ENCODE data around the gene EPB41L4B. TPM values are rescaled to one million over a fixed set of nuclear protein-coding genes. Genes with fewer than 3 reads are reported as not detected.

EPB41L4B gene
- polyA plus RNA-seq, 3 donors from 2014 or later = not detected

DNA sequence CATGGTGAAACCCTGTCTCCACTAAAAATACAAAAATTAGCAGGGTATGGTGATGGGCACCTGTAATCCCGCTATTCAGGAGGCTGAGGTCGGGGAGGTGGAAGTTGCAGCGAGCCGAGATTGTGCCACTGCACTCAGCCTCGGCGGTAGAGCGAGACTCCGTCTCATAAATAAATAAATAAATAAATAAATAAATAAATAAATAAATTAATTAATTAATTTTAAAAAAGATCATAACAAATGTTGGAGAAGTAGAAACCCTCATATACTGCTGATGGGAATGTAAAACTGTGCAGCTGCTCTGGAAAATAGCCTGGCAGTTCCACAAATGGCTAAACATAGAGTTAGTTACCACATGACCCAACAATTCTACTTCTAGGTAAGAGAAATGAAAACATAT lies 39.3 kb downstream of the EPB41L4B start:
- H3K9me3 Mint-ChIP-seq = no peaks in the 10 kb centered on the region
- no peaks in the 10 kb centered on the region for H3K36me3 Mint-ChIP-seq
- H3K27ac Mint-ChIP-seq = no peak overlapping the region
- no peak overlapping the region for H3K4me3 Mint-ChIP-seq
- peaks cover 3 to 10% (median 4%) of the 10 kb centered on the region in 3 donors for H3K27me3 Mint-ChIP-seq (ENCODE audit: low read depth in 3 of 3)
- no peaks in the 10 kb centered on the region for H3K4me1 Mint-ChIP-seq
- no peak for DNase-seq

GRCh38 chr9:109278848-109279247 lies 42.0 kb downstream of the EPB41L4B start:
- Mint-ChIP-seq H3K9me3 (no peaks in the 10 kb centered on the region), H3K36me3 (no peaks in the 10 kb centered on the region), H3K4me1 (no peaks in the 10 kb centered on the region), H3K4me3 (no peak overlapping the region), H3K27me3 (ENCODE audit: low read depth in 3 of 3) (peaks cover 3 to 12% (median 6%) of the 10 kb centered on the region in 3 donors), H3K27ac (no peak overlapping the region)
- no peak for DNase-seq

- H3K27ac Mint-ChIP-seq = no peak overlapping the region
- no peaks in the 10 kb centered on the region for H3K36me3 Mint-ChIP-seq
- DNase-seq = no peak
- H3K4me1 Mint-ChIP-seq = no peaks in the 10 kb centered on the region
- no peaks in the 10 kb centered on the region for H3K9me3 Mint-ChIP-seq
- H3K4me3 Mint-ChIP-seq = no peak overlapping the region
- H3K27me3 Mint-ChIP-seq (ENCODE audit: low read depth in 3 of 3) = peaks cover 3 to 12% (median 6%) of the 10 kb centered on the region in 3 donors
These were observed 42.6 kb downstream of the EPB41L4B start for GRCh38 chr9:109278216-109278615.

DNA sequence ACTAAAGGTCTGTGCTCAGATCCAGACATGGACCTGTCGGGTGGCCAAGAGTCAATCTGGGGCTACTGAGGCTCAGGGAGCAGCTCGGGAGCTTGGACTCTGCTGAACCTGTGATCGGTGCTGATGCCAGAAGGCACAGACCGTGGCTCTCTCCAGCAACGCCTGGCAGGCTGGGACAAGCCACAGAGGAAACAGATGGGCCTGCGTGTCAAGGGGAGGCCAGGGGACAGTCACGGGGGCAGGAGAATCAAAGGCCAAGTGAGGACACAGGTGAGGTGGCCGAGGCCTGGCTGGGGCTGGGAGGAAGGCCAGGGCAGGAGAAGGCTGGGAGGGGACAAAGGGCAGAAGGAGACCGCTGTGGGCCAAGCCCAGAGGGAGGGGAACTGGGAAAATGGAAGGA lies 43.4 kb downstream of the EPB41L4B start:
- H3K9me3 Mint-ChIP-seq = no peaks in the 10 kb centered on the region
- H3K27ac Mint-ChIP-seq = no peak overlapping the region
- H3K36me3 Mint-ChIP-seq = no peaks in the 10 kb centered on the region
- no peaks in the 10 kb centered on the region for H3K4me1 Mint-ChIP-seq
- peaks cover 3 to 12% (median 4%) of the 10 kb centered on the region in 3 donors for H3K27me3 Mint-ChIP-seq (ENCODE audit: low read depth in 3 of 3)
- H3K4me3 Mint-ChIP-seq = no peak overlapping the region
- no peak for DNase-seq

DNA sequence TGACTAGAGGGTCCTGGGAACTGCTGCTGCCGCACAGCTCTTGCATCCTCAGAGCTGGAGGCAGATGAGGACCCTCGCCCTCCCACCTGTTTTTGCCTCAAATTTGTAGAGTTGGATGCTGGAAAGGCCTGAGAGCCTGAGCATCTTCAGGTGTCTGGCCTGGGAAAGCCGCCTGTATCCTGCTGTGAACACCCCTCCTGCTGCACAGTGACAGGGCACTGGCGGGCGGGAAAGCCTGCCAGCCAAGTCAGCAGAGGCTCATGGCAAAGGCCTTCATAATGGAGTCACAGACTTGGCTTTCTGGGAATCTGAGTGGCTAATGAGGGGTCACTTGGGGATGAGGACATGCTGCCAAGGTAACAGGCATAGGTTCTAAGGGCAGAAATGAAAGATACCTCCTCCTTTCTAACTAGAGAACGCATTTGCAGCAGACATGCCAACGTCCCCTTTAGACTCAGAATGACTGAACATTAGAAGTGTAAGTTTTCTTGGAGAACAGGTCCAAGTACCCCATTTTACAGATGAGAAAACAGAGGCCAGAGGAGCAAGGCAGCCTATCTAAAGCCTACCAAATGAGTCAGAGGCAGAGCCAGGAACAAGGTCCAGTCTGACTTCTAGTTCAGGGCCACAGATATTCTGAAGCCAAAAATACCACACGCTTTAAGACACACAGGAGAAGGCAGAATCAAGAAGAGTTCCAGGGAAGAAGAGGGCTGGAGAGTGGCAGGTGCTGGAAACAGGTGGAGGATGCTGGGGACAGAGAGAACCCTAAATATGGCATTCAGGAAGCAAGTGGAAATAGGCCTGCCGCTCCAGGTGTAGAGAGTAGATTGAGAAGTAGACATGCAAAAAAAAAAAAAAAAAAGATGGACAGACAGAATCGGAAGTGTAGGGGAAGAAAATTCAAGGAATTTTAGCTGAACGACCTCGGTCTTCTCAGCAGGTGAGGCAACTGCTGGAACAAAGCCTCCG lies 44.1 kb downstream of the EPB41L4B start:
- H3K27ac Mint-ChIP-seq = no peak overlapping the region
- no peaks in the 10 kb centered on the region for H3K9me3 Mint-ChIP-seq
- H3K27me3 Mint-ChIP-seq (ENCODE audit: low read depth in 3 of 3) = peaks cover 3 to 12% (median 4%) of the 10 kb centered on the region in 3 donors
- no peak overlapping the region for H3K4me3 Mint-ChIP-seq
- DNase-seq = no peak
- no peaks in the 10 kb centered on the region for H3K4me1 Mint-ChIP-seq
- H3K36me3 Mint-ChIP-seq = no peaks in the 10 kb centered on the region

- Mint-ChIP-seq H3K4me1 (no peaks in the 10 kb centered on the region), H3K4me3 (no peak overlapping the region), H3K27ac (no peak overlapping the region), H3K27me3 (ENCODE audit: low read depth in 3 of 3) (peaks cover 3 to 12% (median 4%) of the 10 kb centered on the region in 3 donors), H3K9me3 (no peaks in the 10 kb centered on the region), H3K36me3 (no peaks in the 10 kb centered on the region)
- DNase-seq = no peak
These were observed 45.8 kb downstream of the EPB41L4B start for GRCh38 chr9:109274884-109275730.

DNA sequence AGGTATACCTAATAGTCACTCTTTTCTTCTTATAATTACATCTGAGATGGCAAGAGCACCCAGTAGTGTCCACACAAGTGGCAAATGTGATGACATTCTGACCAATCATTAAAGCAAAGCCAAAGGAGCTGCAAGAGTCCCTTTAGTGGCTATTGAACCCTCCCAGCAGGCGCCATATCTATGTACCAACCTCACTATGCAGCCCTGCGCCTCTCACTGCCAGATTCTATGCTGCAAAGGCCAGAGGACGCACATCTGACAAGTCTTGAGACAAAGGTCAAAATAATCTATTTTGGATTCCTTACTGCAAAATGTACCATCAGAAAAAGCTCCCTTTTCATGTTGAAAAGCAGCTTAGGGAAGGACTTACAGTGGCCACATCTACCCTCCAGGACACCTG lies 47.0 kb downstream of the EPB41L4B start:
- no peak for DNase-seq
- Mint-ChIP-seq H3K27me3 (ENCODE audit: low read depth in 3 of 3) (peaks cover 3 to 12% (median 4%) of the 10 kb centered on the region in 3 donors), H3K4me3 (no peak overlapping the region), H3K4me1 (no peaks in the 10 kb centered on the region), H3K9me3 (no peaks in the 10 kb centered on the region), H3K27ac (no peak overlapping the region), H3K36me3 (no peaks in the 10 kb centered on the region)

DNA sequence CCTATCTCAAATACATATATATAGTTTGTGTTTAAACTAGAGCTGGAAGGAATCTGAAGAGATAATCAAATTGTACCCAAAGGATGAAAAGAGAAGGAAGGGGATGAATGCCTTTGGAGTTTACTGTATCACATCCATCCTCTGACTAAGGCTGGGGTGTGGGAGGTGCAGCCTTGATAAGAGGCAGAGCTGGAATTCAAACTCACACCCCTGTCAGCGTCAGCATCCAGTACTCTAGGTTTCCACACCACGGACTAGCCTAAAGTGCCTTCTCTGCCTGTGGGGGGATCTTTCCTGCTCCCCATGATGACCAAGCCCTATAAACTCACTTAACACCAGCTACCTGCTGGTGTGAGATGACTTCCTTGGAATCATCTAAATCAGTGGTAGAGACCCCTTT lies 48.1 kb downstream of the EPB41L4B start:
- DNase-seq = no peak
- Mint-ChIP-seq H3K4me1 (no peaks in the 10 kb centered on the region), H3K9me3 (no peaks in the 10 kb centered on the region), H3K27me3 (ENCODE audit: low read depth in 3 of 3) (peaks cover 2 to 11% (median 4%) of the 10 kb centered on the region in 3 donors), H3K36me3 (no peaks in the 10 kb centered on the region), H3K27ac (no peak overlapping the region), H3K4me3 (no peak overlapping the region)

- Mint-ChIP-seq H3K9me3 (no peaks in the 10 kb centered on the region), H3K27me3 (ENCODE audit: low read depth in 3 of 3) (peaks cover 0 to 6% (median 2%) of the 10 kb centered on the region in 3 donors), H3K36me3 (no peaks in the 10 kb centered on the region), H3K27ac (no peak overlapping the region), H3K4me3 (no peak overlapping the region), H3K4me1 (no peaks in the 10 kb centered on the region)
- DNase-seq = no peak
These were observed 48.8 kb downstream of the EPB41L4B start for GRCh38 chr9:109272045-109272444.

DNA sequence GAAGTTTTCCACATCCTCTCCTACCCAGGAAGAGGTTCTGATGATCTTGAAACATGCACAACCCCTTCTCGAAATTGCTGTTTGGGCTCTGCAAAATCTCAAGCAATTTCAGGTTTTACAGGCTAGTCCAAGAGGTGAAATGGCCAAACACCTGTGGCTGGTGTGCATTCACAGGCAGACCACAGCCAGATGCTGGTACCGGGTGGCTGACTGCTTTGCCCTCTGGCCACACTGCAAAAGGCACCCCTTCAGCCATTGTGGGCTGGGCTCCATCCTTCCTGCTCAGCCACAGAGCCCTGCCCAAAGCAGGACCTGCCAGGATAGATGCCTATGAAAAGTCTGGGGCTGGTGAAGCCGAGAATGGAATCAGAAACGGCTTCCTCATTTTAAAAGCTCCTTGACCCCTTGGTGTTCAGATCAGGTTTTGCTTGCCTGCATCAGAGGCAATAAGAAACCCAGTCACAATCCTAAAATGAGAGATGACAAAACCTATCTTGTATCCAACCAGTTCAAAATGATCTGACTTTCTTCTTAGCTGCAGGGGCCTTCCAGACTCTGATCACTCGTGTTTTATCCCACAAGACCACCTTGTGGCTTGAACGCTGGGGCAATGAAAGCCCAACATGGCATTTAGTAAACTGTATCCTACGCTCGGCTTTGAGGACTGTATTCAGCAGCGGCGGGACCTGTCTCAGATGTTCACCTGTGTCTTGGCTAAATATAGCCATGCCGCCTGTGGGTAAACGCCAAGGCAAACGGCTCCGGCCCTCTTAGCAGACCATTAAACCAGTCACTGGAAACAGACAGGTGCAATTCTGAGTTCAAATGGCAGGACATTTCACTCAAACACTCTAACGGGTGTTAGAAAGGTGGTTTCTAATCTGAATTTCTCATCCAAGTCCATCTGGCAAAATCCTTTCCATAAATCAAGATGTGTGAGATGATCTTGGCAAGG lies 49.6 kb downstream of the EPB41L4B start:
- no peaks in the 10 kb centered on the region for H3K4me1 Mint-ChIP-seq
- H3K36me3 Mint-ChIP-seq = no peaks in the 10 kb centered on the region
- H3K9me3 Mint-ChIP-seq = no peaks in the 10 kb centered on the region
- no peak overlapping the region for H3K4me3 Mint-ChIP-seq
- H3K27ac Mint-ChIP-seq = no peak overlapping the region
- no peak for DNase-seq
- peaks cover 0 to 2% (median 2%) of the 10 kb centered on the region in 3 donors for H3K27me3 Mint-ChIP-seq (ENCODE audit: low read depth in 3 of 3)

GRCh38 chr9:109270441-109270840 lies 50.4 kb downstream of the EPB41L4B start:
- Mint-ChIP-seq H3K4me1 (no peaks in the 10 kb centered on the region), H3K9me3 (no peaks in the 10 kb centered on the region), H3K27ac (no peak overlapping the region), H3K36me3 (no peaks in the 10 kb centered on the region), H3K27me3 (ENCODE audit: low read depth in 3 of 3) (peaks cover 0 to 2% (median 0%) of the 10 kb centered on the region in 3 donors), H3K4me3 (no peak overlapping the region)
- no peak for DNase-seq

GRCh38 chr9:109269839-109270238 lies 51.0 kb downstream of the EPB41L4B start:
- no peaks in the 10 kb centered on the region for H3K27me3 Mint-ChIP-seq (ENCODE audit: low read depth in 3 of 3)
- no peaks in the 10 kb centered on the region for H3K4me1 Mint-ChIP-seq
- no peaks in the 10 kb centered on the region for H3K9me3 Mint-ChIP-seq
- no peak overlapping the region for H3K27ac Mint-ChIP-seq
- H3K4me3 Mint-ChIP-seq = no peak overlapping the region
- H3K36me3 Mint-ChIP-seq = no peaks in the 10 kb centered on the region
- DNase-seq = no peak

DNA sequence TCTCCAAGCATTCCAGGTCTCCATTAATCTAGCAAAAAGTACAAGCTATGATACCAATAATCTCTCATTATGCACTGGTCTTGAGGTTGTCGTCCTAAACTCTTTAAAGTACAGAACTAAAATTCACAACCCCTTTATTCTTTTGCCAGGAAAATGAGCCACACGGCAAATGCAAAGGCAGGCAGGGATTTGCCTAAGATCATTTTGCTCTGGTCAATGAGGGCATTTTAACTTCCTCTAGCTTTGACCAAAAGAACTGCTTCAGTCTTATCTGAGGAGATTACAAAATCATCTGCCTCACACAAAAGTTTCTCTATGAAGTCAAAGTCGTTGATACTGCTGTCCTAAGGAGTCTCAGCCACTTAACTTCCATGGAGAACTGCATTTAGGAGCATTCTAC lies 51.8 kb downstream of the EPB41L4B start:
- Mint-ChIP-seq H3K36me3 (no peaks in the 10 kb centered on the region), H3K27ac (no peak overlapping the region), H3K27me3 (ENCODE audit: low read depth in 3 of 3) (no peaks in the 10 kb centered on the region), H3K9me3 (no peaks in the 10 kb centered on the region), H3K4me3 (no peak overlapping the region), H3K4me1 (no peaks in the 10 kb centered on the region)
- no peak for DNase-seq

Data from immature natural killer cell (primary cell).